ENCODE measurements around the gene LYVE1. TPM values are rescaled to one million over a fixed set of nuclear protein-coding genes. Genes with fewer than 3 reads are reported as not detected.
"Not testable (repeated sequence)": the region's sequence is repeated elsewhere in the genome, so short reads cannot be mapped to it uniquely, and the experiment has no call there.

Gene LYVE1
- polyA plus RNA-seq, 1 donor from 2014 or later: 0.10 TPM

DNA sequence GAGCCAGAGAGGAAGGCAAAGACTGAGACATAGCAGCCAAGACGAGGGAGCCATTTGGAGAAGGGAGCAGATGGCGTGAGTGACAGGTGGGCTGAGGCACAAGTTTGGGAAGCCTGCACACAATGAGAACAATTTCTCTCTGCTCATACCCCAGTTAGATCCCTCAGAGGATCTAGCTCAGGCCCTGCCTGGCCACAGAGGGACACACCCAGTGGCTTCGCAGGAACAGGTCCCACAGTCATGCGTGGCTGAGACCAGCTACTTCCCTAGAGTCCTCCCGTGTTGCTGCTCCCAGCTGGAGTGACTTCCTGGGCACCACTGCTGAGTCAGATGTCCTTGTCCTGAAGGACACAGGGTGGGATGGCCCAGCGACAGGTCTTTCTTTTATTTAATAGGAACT is 33.4 kb upstream of the LYVE1 start:
- Mint-ChIP-seq H3K9me3 (no peaks in the 10 kb centered on the region), H3K4me1 (peaks cover 42 to 64% (median 52%) of the 10 kb centered on the region in 3 donors), H3K4me3 (peak overlapping the region in 2 of 4 donors; percentile 50 to 56), H3K27ac (peak overlapping the region in 1 of 3 donors; percentile 1), H3K27me3 (no peaks in the 10 kb centered on the region), H3K36me3 (peaks cover 4% of the 10 kb centered on the region)

DNA sequence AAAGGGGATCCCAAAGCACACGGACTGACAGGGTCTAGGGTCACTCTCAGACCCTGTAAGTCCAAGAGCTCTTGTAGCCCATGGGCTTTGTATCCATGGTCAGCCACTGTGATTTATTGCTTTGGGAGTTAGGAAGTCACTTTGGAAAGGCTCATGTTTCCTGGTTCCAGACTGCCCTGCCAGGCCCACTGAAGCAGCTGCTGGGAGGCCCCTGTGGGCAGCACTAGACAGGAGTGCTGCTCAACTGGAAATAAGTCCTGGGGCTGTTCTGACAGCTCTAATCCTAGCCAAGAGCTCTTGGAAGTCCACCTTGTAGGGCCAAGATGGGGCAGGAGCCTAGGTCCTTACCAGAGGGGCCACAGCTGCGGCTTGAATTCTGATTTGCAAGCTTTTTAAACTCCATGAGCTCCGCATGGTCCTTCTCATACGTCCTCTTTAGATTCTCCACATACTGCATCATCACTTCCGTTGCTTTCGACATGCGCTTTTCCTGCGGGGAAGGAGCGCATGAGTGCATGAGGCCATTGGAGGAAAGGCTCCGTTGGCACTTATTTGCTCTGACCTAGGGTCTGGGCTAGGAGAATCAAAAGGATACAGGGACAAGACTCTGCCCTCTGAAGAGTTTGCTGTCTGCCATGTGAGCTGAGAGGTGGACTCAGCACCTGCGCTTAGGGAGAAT is 32.2 kb upstream of the LYVE1 start:
- Mint-ChIP-seq H3K9me3 (peaks cover 0 to 3% (median 0%) of the 10 kb centered on the region in 3 donors), H3K4me3 (peak overlapping the region in 1 of 4 donors; percentile 78), H3K4me1 (peaks cover 30 to 59% (median 46%) of the 10 kb centered on the region in 3 donors), H3K27ac (peak overlapping the region in 1 of 3 donors; percentile 32), H3K36me3 (peaks cover 7% of the 10 kb centered on the region), H3K27me3 (no peaks in the 10 kb centered on the region)

DNA sequence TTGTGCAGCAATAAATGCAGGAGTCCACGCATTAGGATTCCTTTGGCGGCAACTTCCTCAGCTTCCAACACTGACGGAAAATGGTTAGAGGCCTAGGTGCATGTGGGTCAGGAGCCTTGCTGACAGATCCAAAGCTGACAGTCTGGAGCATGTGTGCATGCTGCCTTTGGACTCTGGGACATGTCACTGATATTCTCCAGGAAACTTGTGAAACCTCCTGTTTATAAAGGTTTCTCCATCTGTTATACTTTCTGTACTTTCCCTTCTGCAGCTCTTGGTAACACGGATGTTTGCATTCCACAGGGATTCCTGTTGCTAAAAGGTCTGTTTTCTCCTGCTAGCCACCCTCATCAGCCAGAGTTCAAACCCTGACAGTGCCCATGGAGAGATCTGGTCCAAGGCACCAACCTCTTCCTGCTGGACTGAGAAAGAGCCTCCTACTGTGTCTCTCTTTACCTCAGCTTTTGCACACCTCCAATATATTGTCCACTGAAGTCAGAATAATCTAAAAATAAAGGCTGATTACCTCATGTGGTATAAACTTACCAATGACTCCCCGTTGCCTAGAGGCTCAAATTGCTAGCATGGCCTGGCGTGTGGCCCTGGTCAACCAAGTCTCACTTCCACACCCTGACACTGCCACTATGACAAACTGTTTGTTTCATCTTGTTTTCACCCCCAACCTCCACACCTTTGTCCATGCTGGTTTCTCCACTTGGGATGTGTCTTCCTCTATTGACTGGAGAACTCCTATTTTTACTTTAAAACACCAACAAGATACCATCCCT is 31.1 kb upstream of the LYVE1 start:
- peaks cover 7% of the 10 kb centered on the region for H3K36me3 Mint-ChIP-seq
- no peaks in the 10 kb centered on the region for H3K27me3 Mint-ChIP-seq
- peak overlapping the region in 1 of 4 donors; percentile 2 for H3K4me3 Mint-ChIP-seq
- H3K4me1 Mint-ChIP-seq: peaks cover 19 to 48% (median 35%) of the 10 kb centered on the region in 3 donors
- peaks cover 0 to 3% (median 0%) of the 10 kb centered on the region in 3 donors for H3K9me3 Mint-ChIP-seq
- H3K27ac Mint-ChIP-seq: no peak overlapping the region

DNA sequence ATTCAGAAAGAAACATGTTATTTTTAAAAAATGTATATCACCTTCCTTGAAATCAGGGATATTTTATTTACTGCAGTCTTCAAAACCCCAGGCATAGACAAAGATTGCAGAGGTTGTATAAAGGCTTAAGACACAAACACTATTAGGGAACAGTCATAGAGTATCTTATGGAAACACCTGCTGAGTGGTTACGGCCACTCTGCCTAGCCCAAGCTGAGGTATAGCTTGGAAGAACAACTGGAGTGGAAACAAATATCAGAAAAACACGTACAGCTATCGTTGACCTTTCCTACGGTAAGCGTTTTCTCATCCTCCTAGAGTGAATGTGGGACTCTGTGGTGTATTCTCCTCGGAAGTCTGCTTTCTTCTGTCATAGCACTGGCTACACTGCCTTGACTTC is 30.4 kb upstream of the LYVE1 start:
- peaks cover 7% of the 10 kb centered on the region for H3K36me3 Mint-ChIP-seq
- no peak overlapping the region for H3K27ac Mint-ChIP-seq
- no peaks in the 10 kb centered on the region for H3K27me3 Mint-ChIP-seq
- peak overlapping the region in 1 of 4 donors; percentile 21 for H3K4me3 Mint-ChIP-seq
- H3K4me1 Mint-ChIP-seq: peaks cover 17 to 48% (median 36%) of the 10 kb centered on the region in 3 donors
- H3K9me3 Mint-ChIP-seq: peaks cover 0 to 3% (median 0%) of the 10 kb centered on the region in 3 donors

DNA sequence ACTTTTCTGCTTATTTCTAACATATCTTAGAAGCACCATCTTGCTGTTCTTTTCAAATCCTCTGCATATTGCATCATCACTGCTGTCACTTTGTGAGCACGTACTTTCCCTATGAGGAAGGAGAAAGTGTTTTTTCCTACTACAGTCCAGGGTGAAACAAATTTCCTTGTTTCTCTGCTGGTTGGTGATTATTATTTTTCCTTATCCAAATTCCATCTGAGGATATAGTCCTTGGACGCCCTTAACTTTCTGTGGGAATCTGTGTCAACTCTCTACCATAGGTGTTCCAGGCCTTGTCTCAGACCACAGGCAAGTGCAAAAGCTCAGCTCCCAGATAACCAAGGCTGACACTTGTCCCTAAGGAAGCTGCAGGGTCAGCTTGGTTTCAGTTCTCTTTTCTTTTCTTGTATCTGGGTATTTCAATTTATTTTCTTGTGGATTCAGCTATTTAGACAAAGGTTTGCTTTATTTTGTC is 29.4 kb upstream of the LYVE1 start:
- H3K27ac Mint-ChIP-seq: no peak overlapping the region
- H3K4me1 Mint-ChIP-seq: peaks cover 17 to 44% (median 33%) of the 10 kb centered on the region in 3 donors

DNA sequence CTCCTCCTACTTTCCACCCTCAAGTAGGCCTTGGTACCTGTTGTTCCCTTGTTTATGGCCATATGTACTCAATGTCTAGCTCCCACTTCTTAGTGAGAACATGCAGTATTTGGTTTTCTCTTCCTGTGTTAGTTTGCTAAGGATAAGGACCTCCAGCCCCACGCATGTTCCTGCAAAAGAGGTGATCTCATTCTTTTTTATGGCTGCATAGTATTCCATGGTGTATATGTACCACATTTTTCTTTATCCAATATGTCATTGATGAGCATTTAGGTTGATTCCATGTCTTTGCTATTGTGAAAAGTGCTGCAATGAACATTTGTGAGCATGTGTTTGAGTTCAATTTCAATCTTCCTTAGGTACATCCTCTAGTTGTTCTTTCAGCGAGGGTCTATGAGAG is 27.4 kb upstream of the LYVE1 start:
- not testable (repeated sequence) for H3K36me3 Mint-ChIP-seq, H3K4me3 Mint-ChIP-seq, H3K9me3 Mint-ChIP-seq, H3K27ac Mint-ChIP-seq, H3K27me3 Mint-ChIP-seq
- H3K4me1 Mint-ChIP-seq: peaks cover 16 to 36% (median 29%) of the 10 kb centered on the region in 3 donors

More for the DNA sequence above, 29.4 kb upstream of the LYVE1 start:
- no peak overlapping the region for H3K4me3 Mint-ChIP-seq
- peaks cover 7% of the 10 kb centered on the region for H3K36me3 Mint-ChIP-seq
- H3K27me3 Mint-ChIP-seq: no peaks in the 10 kb centered on the region
- H3K9me3 Mint-ChIP-seq: peaks cover 0 to 3% (median 0%) of the 10 kb centered on the region in 3 donors

DNA sequence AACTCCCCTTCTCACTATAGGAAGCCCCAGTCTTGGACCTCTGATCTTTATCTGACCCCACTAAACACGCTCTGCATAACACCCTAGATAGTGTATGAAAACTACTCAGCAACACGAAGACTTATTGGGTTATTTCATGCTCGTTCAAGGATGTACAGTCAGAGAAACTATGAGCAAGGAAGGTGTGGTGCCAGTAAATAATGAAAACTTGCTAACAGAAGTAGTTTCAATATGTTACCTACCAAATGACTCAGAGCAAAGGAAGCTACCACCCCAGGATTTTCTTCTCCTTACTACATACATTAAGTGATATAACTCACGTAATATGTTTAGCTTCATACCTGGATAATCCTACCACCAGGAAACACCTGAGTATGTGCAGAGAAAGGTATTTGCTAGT is 25.9 kb upstream of the LYVE1 start:
- Mint-ChIP-seq H3K4me1 (peaks cover 16 to 30% (median 28%) of the 10 kb centered on the region in 3 donors), H3K4me3 (no peak overlapping the region), H3K27ac (no peak overlapping the region), H3K27me3 (no peaks in the 10 kb centered on the region), H3K36me3 (peaks cover 9% of the 10 kb centered on the region), H3K9me3 (peaks cover 0 to 3% (median 0%) of the 10 kb centered on the region in 3 donors)

DNA sequence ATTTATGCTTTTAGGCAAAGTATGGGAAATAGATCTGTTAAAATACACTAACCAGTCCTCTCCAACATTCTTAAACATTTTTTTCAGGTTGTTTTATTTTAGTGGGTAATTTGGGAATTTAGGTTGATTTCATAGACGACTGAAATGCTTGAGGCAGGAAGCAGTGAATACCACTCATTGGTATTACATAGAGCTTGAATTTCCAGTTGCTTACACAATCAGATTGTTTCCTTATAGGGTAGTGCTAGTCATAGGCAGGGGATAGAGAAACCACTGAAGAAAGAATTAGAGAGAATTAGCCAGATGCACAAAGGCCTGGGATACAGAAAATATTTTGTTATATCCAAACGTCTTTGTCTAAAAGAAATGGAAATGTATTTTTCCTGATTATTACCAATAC is 23.9 kb upstream of the LYVE1 start:
- peaks cover 0 to 3% (median 0%) of the 10 kb centered on the region in 3 donors for H3K9me3 Mint-ChIP-seq
- H3K27me3 Mint-ChIP-seq: no peaks in the 10 kb centered on the region
- H3K4me1 Mint-ChIP-seq: peaks cover 14 to 26% (median 26%) of the 10 kb centered on the region in 3 donors
- no peak overlapping the region for H3K4me3 Mint-ChIP-seq
- H3K27ac Mint-ChIP-seq: no peak overlapping the region
- peaks cover 13% of the 10 kb centered on the region for H3K36me3 Mint-ChIP-seq

DNA sequence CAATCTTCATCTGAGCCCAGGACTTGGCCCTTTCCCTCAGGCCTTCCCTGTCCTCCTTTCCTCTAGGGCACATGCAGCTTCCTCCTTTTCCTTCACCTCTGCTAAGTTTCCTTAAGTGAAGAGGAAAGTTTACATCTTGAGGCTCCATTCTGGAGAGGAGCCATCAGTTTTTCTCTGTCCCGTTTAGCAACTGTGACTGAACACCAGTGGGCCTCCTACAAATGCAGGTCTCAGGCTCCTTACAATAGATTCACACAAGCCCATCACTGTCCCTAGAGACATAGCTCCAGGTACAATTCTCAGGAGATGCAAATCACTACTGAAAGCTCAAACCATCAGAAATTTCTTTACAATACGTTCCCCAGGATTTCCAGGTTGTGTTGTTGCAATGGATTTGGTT is 23.3 kb upstream of the LYVE1 start:
- H3K9me3 Mint-ChIP-seq: peaks cover 0 to 3% (median 0%) of the 10 kb centered on the region in 3 donors

DNA sequence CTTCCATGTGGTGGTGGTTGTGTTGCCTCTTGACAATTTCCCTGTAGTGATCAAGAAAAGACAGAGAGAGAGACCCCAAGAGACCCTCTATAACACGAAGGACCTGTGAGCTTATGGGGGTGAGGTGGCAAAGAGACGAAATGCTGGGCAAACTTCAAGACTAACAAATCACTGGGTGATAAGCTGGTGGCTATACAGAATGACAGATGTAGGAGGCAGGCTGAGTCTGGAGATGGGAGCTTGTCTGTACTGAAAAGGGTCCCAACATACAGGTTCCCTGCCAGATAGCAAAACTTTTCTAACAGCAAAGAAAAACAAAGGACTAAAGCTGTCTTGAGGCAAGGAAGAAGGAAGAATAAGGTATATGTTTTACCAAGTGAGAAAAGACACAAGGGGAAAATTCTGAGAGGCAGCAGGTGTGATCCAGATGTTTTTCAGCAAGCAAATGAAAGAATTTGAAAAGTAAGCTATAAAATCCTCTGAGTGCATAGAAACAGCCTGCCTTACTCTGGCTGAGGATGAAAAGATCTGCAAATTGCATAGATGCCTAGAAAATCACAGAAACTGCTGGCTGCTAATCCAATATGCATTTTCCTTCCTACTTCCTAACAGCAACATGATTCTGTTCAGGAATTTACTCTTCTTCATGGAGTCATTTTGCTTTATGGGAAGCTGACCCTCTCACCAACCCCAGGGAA is 21.9 kb upstream of the LYVE1 start:
- Mint-ChIP-seq H3K9me3 (no peaks in the 10 kb centered on the region), H3K27me3 (no peaks in the 10 kb centered on the region), H3K27ac (no peak overlapping the region), H3K4me1 (peaks cover 14 to 22% (median 20%) of the 10 kb centered on the region in 3 donors), H3K36me3 (peaks cover 8% of the 10 kb centered on the region), H3K4me3 (no peak overlapping the region)

More for the DNA sequence above, 23.3 kb upstream of the LYVE1 start:
- H3K4me3 Mint-ChIP-seq: peak overlapping the region in 1 of 4 donors; percentile 71
- peak overlapping the region in 1 of 3 donors; percentile 42 for H3K27ac Mint-ChIP-seq
- no peaks in the 10 kb centered on the region for H3K27me3 Mint-ChIP-seq
- peaks cover 14 to 24% (median 23%) of the 10 kb centered on the region in 3 donors for H3K4me1 Mint-ChIP-seq
- H3K36me3 Mint-ChIP-seq: peaks cover 12% of the 10 kb centered on the region

DNA sequence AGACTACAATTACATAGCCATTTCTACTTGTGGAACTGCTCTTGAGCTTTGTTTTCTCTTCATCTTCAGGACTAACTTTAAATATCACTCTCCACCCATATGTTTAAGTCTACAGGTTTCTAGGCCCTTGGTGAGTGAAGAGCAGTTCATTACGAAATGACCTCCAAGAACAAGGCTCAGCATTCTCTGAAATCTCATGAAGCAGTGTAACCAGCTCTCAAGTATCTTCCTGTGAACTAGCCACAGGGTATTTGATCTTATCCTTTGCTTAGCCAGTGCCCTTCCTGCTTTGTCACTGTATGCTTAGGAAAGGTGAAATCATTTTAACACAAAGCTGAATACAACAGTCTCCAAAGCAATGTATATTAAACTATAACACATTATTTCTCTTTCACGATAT is 20.4 kb upstream of the LYVE1 start:
- H3K4me3 Mint-ChIP-seq: no peak overlapping the region
- no peaks in the 10 kb centered on the region for H3K27me3 Mint-ChIP-seq
- no peak overlapping the region for H3K27ac Mint-ChIP-seq
- peaks cover 8% of the 10 kb centered on the region for H3K36me3 Mint-ChIP-seq
- H3K4me1 Mint-ChIP-seq: peaks cover 12 to 32% (median 17%) of the 10 kb centered on the region in 3 donors
- no peaks in the 10 kb centered on the region for H3K9me3 Mint-ChIP-seq

DNA sequence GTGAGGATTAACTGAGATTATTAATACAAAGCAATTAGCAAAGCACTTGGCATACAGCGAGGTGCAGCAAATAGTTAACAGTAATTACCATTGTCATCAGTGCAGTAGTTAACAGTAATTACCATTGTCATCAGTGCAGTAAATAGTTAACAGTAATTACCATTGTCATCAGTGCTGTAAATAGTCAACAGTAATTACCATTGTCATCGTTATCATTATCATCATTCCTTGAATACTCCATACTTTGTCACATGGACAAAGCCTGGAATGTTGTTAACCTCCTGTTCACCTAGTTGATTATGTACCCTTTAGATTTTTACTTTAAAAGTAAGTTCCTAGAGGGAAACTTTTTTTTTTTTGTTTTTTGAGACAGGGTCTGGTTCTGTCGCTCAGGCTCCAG is 19.5 kb upstream of the LYVE1 start:
- peaks cover 8% of the 10 kb centered on the region for H3K36me3 Mint-ChIP-seq
- no peak overlapping the region for H3K27ac Mint-ChIP-seq
- no peaks in the 10 kb centered on the region for H3K27me3 Mint-ChIP-seq
- H3K4me3 Mint-ChIP-seq: no peak overlapping the region
- H3K4me1 Mint-ChIP-seq: peaks cover 19 to 41% (median 25%) of the 10 kb centered on the region in 3 donors
- no peaks in the 10 kb centered on the region for H3K9me3 Mint-ChIP-seq

DNA sequence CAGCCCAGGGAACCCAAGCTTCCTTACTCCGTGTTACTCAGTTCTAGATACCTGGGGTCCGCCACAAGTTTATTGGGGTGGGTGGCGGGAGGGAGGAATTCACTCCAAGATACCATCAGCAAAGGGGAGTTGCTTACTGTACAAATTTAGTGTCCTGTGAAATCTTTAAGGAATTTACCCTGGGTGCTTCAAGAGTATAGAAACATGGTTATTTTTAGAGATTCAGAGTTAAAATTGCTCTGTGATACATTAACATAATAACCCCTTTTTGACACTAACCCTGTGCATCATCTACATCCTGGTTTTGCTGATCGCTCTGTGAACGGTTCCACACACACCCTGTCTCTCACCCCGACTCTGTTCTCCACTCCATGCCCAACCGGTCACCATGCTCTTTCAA is 18.9 kb upstream of the LYVE1 start:
- Mint-ChIP-seq H3K27ac (peak overlapping the region in 2 of 3 donors; percentile 14 to 22), H3K4me3 (no peak overlapping the region), H3K36me3 (peaks cover 8% of the 10 kb centered on the region), H3K27me3 (no peaks in the 10 kb centered on the region), H3K9me3 (no peaks in the 10 kb centered on the region), H3K4me1 (peaks cover 21 to 44% (median 27%) of the 10 kb centered on the region in 3 donors)

DNA sequence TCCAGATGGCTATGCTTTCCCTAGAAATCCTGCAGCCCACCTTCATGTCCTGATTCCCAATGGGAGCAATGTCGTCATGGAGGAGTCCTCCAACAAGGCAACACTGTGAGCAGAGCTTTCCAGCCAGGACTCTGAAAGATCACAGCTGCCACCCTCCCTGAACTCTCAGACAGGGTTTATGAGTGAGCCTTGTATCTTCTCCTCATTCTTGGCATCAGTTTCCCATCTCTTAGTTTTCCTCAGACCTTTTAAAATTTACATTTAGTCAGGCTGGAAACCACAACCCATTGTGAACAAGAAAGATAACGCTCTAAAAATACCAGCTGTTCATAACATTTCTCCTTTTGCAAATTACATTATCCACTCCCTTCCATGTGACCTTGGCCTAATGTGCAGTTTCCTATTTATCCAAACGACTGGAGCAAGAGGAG is 15.6 kb upstream of the LYVE1 start:
- H3K27ac Mint-ChIP-seq: no peak overlapping the region
- peaks cover 36 to 56% (median 47%) of the 10 kb centered on the region in 3 donors for H3K4me1 Mint-ChIP-seq
- H3K27me3 Mint-ChIP-seq: no peaks in the 10 kb centered on the region
- H3K36me3 Mint-ChIP-seq: peaks cover 4% of the 10 kb centered on the region
- H3K9me3 Mint-ChIP-seq: no peaks in the 10 kb centered on the region
- H3K4me3 Mint-ChIP-seq: no peak overlapping the region

Measured in IgD-negative memory B cell (primary cell).